Keratinocyte (primary cell): Measurements from ENCODE around the gene OAT. TPM values are rescaled to one million over a fixed set of nuclear protein-coding genes. Genes with fewer than 3 reads are reported as not detected.

ENCODE experiments used
- DNase-seq: peaks from one replicate; pipeline ENCODE4 v3.0.0-alpha.2; 2011; ENCODE audit warnings: low read depth, missing footprints, low spot score
- FAIRE-seq: peaks from 2 replicates; lab custom pipeline; 2011; peaks lifted over from hg19 to GRCh38; lab: Jason Lieb, UNC
- H2AFZ ChIP-seq: 2 replicates; pipeline ENCODE4 v1.6.0; 2012; ENCODE audit warnings: low read length, control low read depth, inconsistent platforms; ENCODE audit not compliant: control insufficient read depth
- H3K27ac ChIP-seq: 2 replicates; pipeline ENCODE4 v1.5.1; 2011; ENCODE audit warnings: low read length; ENCODE audit not compliant: control insufficient read depth, insufficient read depth
- H3K27me3 ChIP-seq: 3 replicates; pipeline ENCODE4 v1.6.0; 2011; ENCODE audit warnings: low read length; ENCODE audit not compliant: control insufficient read depth, insufficient read depth; ENCODE audit errors: extremely low read depth
- H3K36me3 ChIP-seq, 2 experiments: 2 replicates in 1 of 2; 3 replicates in 1 of 2; pipeline ENCODE4 v1.5.1; 2011; ENCODE audit warnings: low read length in 2 of 2, mild to moderate bottlenecking in 1 of 2; ENCODE audit not compliant: control insufficient read depth in 2 of 2, insufficient read depth in 2 of 2; ENCODE audit errors: extremely low read depth in 1 of 2
- H3K4me1 ChIP-seq: 3 replicates; pipeline ENCODE4 v1.5.1; 2011; ENCODE audit warnings: low read length; ENCODE audit not compliant: control insufficient read depth, insufficient read depth; ENCODE audit errors: extremely low read depth
- H3K4me2 ChIP-seq: 3 replicates; pipeline ENCODE4 v1.6.0; 2011; ENCODE audit warnings: low read depth, low read length; ENCODE audit not compliant: control insufficient read depth, insufficient read depth; ENCODE audit errors: extremely low read depth
- H3K4me3 ChIP-seq, 3 experiments: fragments of 200-600 bp in 1 of 3; sonication (generic) in 1 of 3; 2 replicates in 2 of 3; 3 replicates in 1 of 3; pipeline ENCODE4 v1.5.1; 2011 to 2016; ENCODE audit warnings: low read length in 3 of 3, mild to moderate bottlenecking in 3 of 3, control low read depth in 2 of 3, inconsistent platforms in 1 of 3, low read depth in 1 of 3, mixed read lengths in 1 of 3, mixed run types in 1 of 3, moderate library complexity in 1 of 3; ENCODE audit not compliant: control insufficient read depth in 2 of 3, insufficient read depth in 2 of 3; ENCODE audit errors: extremely low read depth in 1 of 3
- H3K79me2 ChIP-seq: 2 replicates; pipeline ENCODE4 v1.6.0; 2012; ENCODE audit warnings: low read length; ENCODE audit not compliant: control insufficient read depth, insufficient read depth
- H3K9ac ChIP-seq: 3 replicates; pipeline ENCODE4 v1.6.0; 2011; ENCODE audit warnings: low read length; ENCODE audit not compliant: control insufficient read depth, insufficient read depth; ENCODE audit errors: extremely low read depth
- H3K9me1 ChIP-seq: 3 replicates; pipeline ENCODE4 v1.6.0; 2011; ENCODE audit warnings: low read length; ENCODE audit not compliant: control insufficient read depth, insufficient read depth; ENCODE audit errors: extremely low read depth
- H3K9me3 ChIP-seq: 2 replicates; pipeline ENCODE4 v1.5.1; 2012; ENCODE audit warnings: low read depth, low read length; ENCODE audit not compliant: control insufficient read depth
- H4K20me1 ChIP-seq: 3 replicates; pipeline ENCODE4 v1.6.0; 2011; ENCODE audit warnings: low read length; ENCODE audit not compliant: control insufficient read depth, insufficient read depth; ENCODE audit errors: extremely low read depth
- CTCF ChIP-seq, 3 experiments: IDR thresholded peaks in 1 of 3; conservative IDR thresholded peaks in 1 of 3; optimal IDR thresholded peaks in 1 of 3; 2 replicates in 2 of 3; 3 replicates in 1 of 3; pipeline versions ENCODE3 to v1.5.1; 2011; ENCODE audit warnings: low read length in 3 of 3, mild to moderate bottlenecking in 3 of 3, moderate library complexity in 2 of 3, control low read depth in 1 of 3, inconsistent platforms in 1 of 3; ENCODE audit not compliant: insufficient read depth in 2 of 3; ENCODE audit errors: extremely low read depth in 1 of 3
- EZH2 ChIP-seq: IDR thresholded peaks from one replicate; pipeline ENCODE4 v1.6.1; 2012; ENCODE audit warnings: inconsistent platforms, mild to moderate bottlenecking, low read length, moderate library complexity
- dilution Hi-C: fragments of 300-500 bp; cut with MboI; formaldehyde crosslinking; loops from one replicate; pipeline ENCODE4 v1.7.0; 2020; ENCODE audit warnings: low sequenced_read_pairs; ENCODE audit not compliant: extremely low pct_ligation_motif_present
- polyA plus RNA-seq, 5 experiments: library from polyadenylated mRNA; depleted of rRNA in 3 of 5; stranded (reverse) in 3 of 5; stranded (forward) in 1 of 5; unstranded in 1 of 5; fragments of >200 nt; gene quantifications; 1 replicate in 1 of 5; 2 replicates in 3 of 5; 3 replicates in 1 of 5; pipeline versions ENCODE4 v1.2.1 to v1.2.3, GENCODE V29; 2011 to 2012; ENCODE audit warnings: missing spikeins in 2 of 5, low read depth in 1 of 5, low replicate concordance in 1 of 5

Gene OAT
- polyA plus RNA-seq, 1 donor (not counting 4 experiments of a cell fraction or from before 2014, with no cell fraction given): 528 TPM

GRCh38 chr10:124353091-124353815, 65.5 kb downstream of the OAT start:
- no peak for FAIRE-seq
- dilution Hi-C loops: no loop called here
- H3K4me1 ChIP-seq: peaks cover 31% of the 10 kb centered on the region

GRCh38 chr10:124351481-124352220, 67.1 kb downstream of the OAT start:
- Histone ChIP-seq H3K79me2 (no peaks in the 10 kb centered on the region), H3K9me1 (no peaks in the 10 kb centered on the region), H3K4me2 (no peak overlapping the region), H3K4me3 (no peak overlapping the region), H3K27ac (no peak overlapping the region), H3K9me3 (no peaks in the 10 kb centered on the region), H4K20me1 (no peaks in the 10 kb centered on the region), H2AFZ (no peak overlapping the region), H3K4me1 (peaks cover 15% of the 10 kb centered on the region), H3K27me3 (no peaks in the 10 kb centered on the region), H3K36me3 (no peaks in the 10 kb centered on the region), H3K9ac (no peak overlapping the region)
- no peak for FAIRE-seq
- dilution Hi-C loops: no loop called here
- no peak for DNase-seq
- TF ChIP-seq EZH2 (no peak), CTCF (optimal IDR thresholded peaks at IDR 0.05 in 1 of 3, IDR thresholded peaks at IDR 0.05 in 1 of 3, conservative IDR thresholded peaks at IDR 0.05 in 1 of 3; ENCODE audit: extremely low read depth in 1 of 3, insufficient read depth in 2 of 3, low read length in 3 of 3) (no peak)

More at GRCh38 chr10:124353091-124353815, 65.5 kb downstream of the OAT start:
- Histone ChIP-seq H3K36me3 (no peaks in the 10 kb centered on the region), H3K27me3 (no peaks in the 10 kb centered on the region), H3K9me1 (no peaks in the 10 kb centered on the region), H3K4me2 (no peak overlapping the region), H2AFZ (no peak overlapping the region), H3K9ac (no peak overlapping the region), H3K4me3 (no peak overlapping the region), H4K20me1 (no peaks in the 10 kb centered on the region), H3K79me2 (no peaks in the 10 kb centered on the region), H3K9me3 (no peaks in the 10 kb centered on the region), H3K27ac (no peak overlapping the region)
- TF ChIP-seq EZH2: no peak
- no peak for TF ChIP-seq CTCF (optimal IDR thresholded peaks at IDR 0.05 in 1 of 3, IDR thresholded peaks at IDR 0.05 in 1 of 3, conservative IDR thresholded peaks at IDR 0.05 in 1 of 3; ENCODE audit: extremely low read depth in 1 of 3, insufficient read depth in 2 of 3, low read length in 3 of 3)
- DNase-seq: no peak
